H9 (cell line): ENCODE data around the gene SLC35F3. TPM values are rescaled to one million over a fixed set of nuclear protein-coding genes. Genes with fewer than 3 reads are reported as not detected.

Source experiments
- DNase-seq: peaks from one replicate; pipeline ENCODE4 v3.0.0-alpha.2; 2017
- H2AFZ ChIP-seq: one replicate; pipeline ENCODE4 v1.6.1; 2013; ENCODE audit warnings: mild to moderate bottlenecking, low read length, control low read depth, moderate library complexity
- H2AK5ac ChIP-seq: 2 replicates; pipeline ENCODE4 v1.6.1; 2013; ENCODE audit warnings: low read length, control low read depth, mixed read lengths; ENCODE audit not compliant: insufficient read length
- H2BK120ac ChIP-seq: one replicate; pipeline ENCODE4 v1.6.1; 2013; ENCODE audit warnings: low read depth, mild to moderate bottlenecking, low read length, control low read depth, inconsistent platforms; ENCODE audit not compliant: poor library complexity, severe bottlenecking
- H2BK12ac ChIP-seq: 2 replicates; pipeline ENCODE4 v1.6.1; 2013; ENCODE audit warnings: low read length, control low read depth, mixed read lengths, low read depth; ENCODE audit not compliant: insufficient read length
- H2BK15ac ChIP-seq: 2 replicates; pipeline ENCODE4 v1.6.1; 2013; ENCODE audit warnings: low read depth, low read length, control low read depth
- H2BK20ac ChIP-seq: one replicate; pipeline ENCODE4 v1.6.1; 2013; ENCODE audit warnings: low read depth, mild to moderate bottlenecking, low read length, control low read depth, inconsistent platforms; ENCODE audit not compliant: poor library complexity, severe bottlenecking
- H2BK5ac ChIP-seq: 2 replicates; pipeline ENCODE4 v1.6.1; 2013; ENCODE audit warnings: low read length, control low read depth, mixed read lengths; ENCODE audit not compliant: insufficient read length
- H3K14ac ChIP-seq: 2 replicates; pipeline ENCODE4 v1.6.1; 2013; ENCODE audit warnings: low read length, control low read depth; ENCODE audit not compliant: insufficient read depth
- H3K18ac ChIP-seq: 2 replicates; pipeline ENCODE4 v1.6.1; 2013; ENCODE audit warnings: low read depth, mild to moderate bottlenecking, mixed read lengths, low read length, control low read depth; ENCODE audit not compliant: insufficient read length
- H3K23ac ChIP-seq: 2 replicates; pipeline ENCODE4 v1.6.1; 2013; ENCODE audit warnings: low read length, control low read depth, mixed read lengths, low read depth; ENCODE audit not compliant: insufficient read length
- H3K23me2 ChIP-seq: 2 replicates; pipeline ENCODE4 v1.6.1; 2013; ENCODE audit warnings: low read depth, mild to moderate bottlenecking, mixed read lengths, low read length, control low read depth; ENCODE audit not compliant: insufficient read length, poor library complexity, severe bottlenecking
- H3K27ac ChIP-seq: 2 replicates; pipeline ENCODE4 v1.5.1; 2013; ENCODE audit warnings: low read length, control low read depth, mixed read lengths, low read depth; ENCODE audit not compliant: insufficient read length
- H3K27me3 ChIP-seq: 2 replicates; pipeline ENCODE4 v1.6.1; 2013; ENCODE audit warnings: low read length, control low read depth, inconsistent platforms; ENCODE audit not compliant: insufficient read depth
- H3K4ac ChIP-seq: 2 replicates; pipeline ENCODE4 v1.6.1; 2013; ENCODE audit warnings: low read depth, mild to moderate bottlenecking, control low read depth, inconsistent platforms, low read length, moderate library complexity
- H3K4me1 ChIP-seq: 2 replicates; pipeline ENCODE4 v1.6.1; 2013; ENCODE audit warnings: low read length, control low read depth, inconsistent platforms; ENCODE audit not compliant: insufficient read depth
- H3K4me2 ChIP-seq: 2 replicates; pipeline ENCODE4 v1.6.1; 2013; ENCODE audit warnings: low read length, control low read depth, mixed read lengths; ENCODE audit not compliant: insufficient read length, insufficient read depth
- H3K56ac ChIP-seq: 2 replicates; pipeline ENCODE4 v1.6.1; 2013; ENCODE audit warnings: low read depth, mild to moderate bottlenecking, mixed read lengths, low read length, control low read depth; ENCODE audit not compliant: insufficient read length
- H3K79me1 ChIP-seq: 2 replicates; pipeline ENCODE4 v1.6.1; 2013; ENCODE audit warnings: low read depth, mild to moderate bottlenecking, moderate library complexity, low read length, control low read depth, inconsistent platforms; ENCODE audit not compliant: insufficient read depth, poor library complexity, severe bottlenecking
- H3K79me2 ChIP-seq: 2 replicates; pipeline ENCODE4 v1.6.1; 2013; ENCODE audit warnings: low read length, control low read depth, inconsistent platforms; ENCODE audit not compliant: insufficient read depth
- H3K9ac ChIP-seq: 2 replicates; pipeline ENCODE4 v1.6.1; 2013; ENCODE audit warnings: low read length, control low read depth, mixed read lengths; ENCODE audit not compliant: insufficient read length; ENCODE audit errors: extremely low read depth
- H3K9me3 ChIP-seq: one replicate; pipeline ENCODE4 v1.6.1; 2013; ENCODE audit warnings: low read depth, low read length, inconsistent platforms; ENCODE audit not compliant: control insufficient read depth
- H3T11ph ChIP-seq: one replicate; pipeline ENCODE4 v1.6.1; 2013; ENCODE audit warnings: mild to moderate bottlenecking, low read length, control low read depth, inconsistent platforms
- H4K20me1 ChIP-seq: one replicate; pipeline ENCODE4 v1.6.1; 2013; ENCODE audit not compliant: control insufficient read depth, insufficient read length, insufficient read depth
- H4K5ac ChIP-seq: 2 replicates; pipeline ENCODE4 v1.6.1; 2013; ENCODE audit warnings: low read depth, mild to moderate bottlenecking, mixed read lengths, low read length, control low read depth; ENCODE audit not compliant: insufficient read length
- H4K8ac ChIP-seq: replicated peaks from 2 replicates; pipeline ENCODE4 v1.6.1; 2013; ENCODE audit warnings: low read length, control low read depth, mixed read lengths, low read depth; ENCODE audit not compliant: insufficient read length
- H4K91ac ChIP-seq: 2 replicates; pipeline ENCODE4 v1.6.1; 2013; ENCODE audit warnings: low read depth, mild to moderate bottlenecking, moderate library complexity, mixed read lengths, low read length, control low read depth; ENCODE audit not compliant: insufficient read length
- H3K27ac Mint-ChIP-seq, 3 experiments: 2 replicates in 2 of 3; 3 replicates in 1 of 3; pipeline ENCODE4 v1.8.0; 2020 to 2021; ENCODE audit warnings: mixed read lengths in 3 of 3, mild to moderate bottlenecking in 1 of 3, moderate library complexity in 1 of 3
- H3K27me3 Mint-ChIP-seq: 2 replicates; pipeline ENCODE4 v1.8.0; 2021; ENCODE audit warnings: low read depth, mild to moderate bottlenecking, moderate library complexity, mixed read lengths
- H3K36me3 Mint-ChIP-seq, 3 experiments: 2 replicates in 2 of 3; 3 replicates in 1 of 3; pipeline ENCODE4 v1.8.0; 2020 to 2021; ENCODE audit warnings: low read depth in 3 of 3, mixed read lengths in 3 of 3; ENCODE audit not compliant: insufficient read depth in 1 of 3
- H3K4me1 Mint-ChIP-seq, 2 experiments: 2 replicates each; pipeline ENCODE4 v1.8.0; 2020; ENCODE audit warnings: mixed read lengths in 2 of 2
- H3K4me3 Mint-ChIP-seq, 2 experiments: 2 replicates in 1 of 2; 3 replicates in 1 of 2; pipeline ENCODE4 v1.8.0; 2020 to 2021; ENCODE audit warnings: mild to moderate bottlenecking in 2 of 2, mixed read lengths in 2 of 2, moderate library complexity in 1 of 2
- H3K9me3 Mint-ChIP-seq, 2 experiments: 2 replicates in 1 of 2; 3 replicates in 1 of 2; pipeline ENCODE4 v1.8.0; 2020; ENCODE audit warnings: mild to moderate bottlenecking in 2 of 2, mixed read lengths in 2 of 2, moderate library complexity in 1 of 2
- WGBS: extraction: QIAGEN DNeasy Blood & Tissue Kit; methylation state at CpG from one replicate; pipeline ENCODE4 v1.1.7; 2013; ENCODE audit warnings: missing lambda C conversion rate, low lambda C conversion rate, mixed read lengths; ENCODE audit not compliant: insufficient read length; ENCODE audit errors: extremely low coverage; 5-methylcytosine and 5-hydroxymethylcytosine counted together
- total RNA-seq: library from RNA; stranded (reverse); gene quantifications from 2 replicates; pipeline ENCODE4 v1.2.1, GENCODE V29; 2021
- TF ChIP-seq, protein P1 (sequence below): fragments of 200-600 bp; sonication (generic); conservative IDR thresholded peaks from 3 replicates; pipeline ENCODE4 v1.8.0; 2021; ENCODE audit warnings: antibody characterized with exemption, mild to moderate bottlenecking

The SLC35F3 gene
- total RNA-seq, 1 experiment from 2014 or later = 0.81 TPM

DNA sequence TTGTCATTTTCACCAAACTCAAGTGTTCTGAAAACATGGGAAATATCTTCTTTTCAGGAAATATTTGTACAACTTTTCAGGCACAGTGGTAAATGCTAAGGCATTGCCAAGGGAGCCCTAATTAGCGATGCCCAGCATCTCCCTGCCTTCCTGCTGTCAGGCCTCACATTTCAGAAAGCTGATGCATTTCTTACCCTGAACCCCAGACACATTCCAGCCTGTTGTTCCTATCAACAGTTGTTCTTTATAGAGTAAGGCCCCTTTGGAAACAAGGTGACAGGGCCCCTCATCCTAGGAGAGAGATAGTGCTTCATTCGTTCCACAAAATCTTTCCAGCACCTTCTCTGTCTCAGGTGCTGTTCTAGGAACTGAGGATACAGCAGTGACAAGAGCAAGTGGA lies 332.9 kb downstream of the SLC35F3 start:
- H2BK15ac ChIP-seq = no peak overlapping the region
- peak; percentile 4 for DNase-seq
- Mint-ChIP-seq H3K27ac (no peak overlapping the region), H3K36me3 (no peaks in the 10 kb centered on the region), H3K9me3 (no peaks in the 10 kb centered on the region; a peak in 1 of 5 replicates), H3K4me1 (peaks cover 6 to 9% of the 10 kb centered on the region in 2 experiments), H3K4me3 (no peak overlapping the region), H3K27me3 (peaks cover 10% of the 10 kb centered on the region)
- no peaks in the 10 kb centered on the region for H3K9me3 ChIP-seq
- no peak overlapping the region for H3K27ac ChIP-seq
- no peaks in the 10 kb centered on the region for H3K4me1 ChIP-seq
- no peak overlapping the region for H3T11ph ChIP-seq
- no peak overlapping the region for H3K56ac ChIP-seq
- H4K91ac ChIP-seq = no peak overlapping the region
- no peak overlapping the region for H2BK12ac ChIP-seq
- no peak overlapping the region for H3K23ac ChIP-seq
- H3K4me2 ChIP-seq = no peak overlapping the region
- no peak overlapping the region for H2BK20ac ChIP-seq
- no peak overlapping the region for H3K14ac ChIP-seq
- H2AFZ ChIP-seq = no peak overlapping the region
- H3K9ac ChIP-seq = no peak overlapping the region
- no peak overlapping the region for H2BK120ac ChIP-seq
- H2BK5ac ChIP-seq = no peak overlapping the region
- H2AK5ac ChIP-seq = no peak overlapping the region
- TF ChIP-seq, protein P1, sequence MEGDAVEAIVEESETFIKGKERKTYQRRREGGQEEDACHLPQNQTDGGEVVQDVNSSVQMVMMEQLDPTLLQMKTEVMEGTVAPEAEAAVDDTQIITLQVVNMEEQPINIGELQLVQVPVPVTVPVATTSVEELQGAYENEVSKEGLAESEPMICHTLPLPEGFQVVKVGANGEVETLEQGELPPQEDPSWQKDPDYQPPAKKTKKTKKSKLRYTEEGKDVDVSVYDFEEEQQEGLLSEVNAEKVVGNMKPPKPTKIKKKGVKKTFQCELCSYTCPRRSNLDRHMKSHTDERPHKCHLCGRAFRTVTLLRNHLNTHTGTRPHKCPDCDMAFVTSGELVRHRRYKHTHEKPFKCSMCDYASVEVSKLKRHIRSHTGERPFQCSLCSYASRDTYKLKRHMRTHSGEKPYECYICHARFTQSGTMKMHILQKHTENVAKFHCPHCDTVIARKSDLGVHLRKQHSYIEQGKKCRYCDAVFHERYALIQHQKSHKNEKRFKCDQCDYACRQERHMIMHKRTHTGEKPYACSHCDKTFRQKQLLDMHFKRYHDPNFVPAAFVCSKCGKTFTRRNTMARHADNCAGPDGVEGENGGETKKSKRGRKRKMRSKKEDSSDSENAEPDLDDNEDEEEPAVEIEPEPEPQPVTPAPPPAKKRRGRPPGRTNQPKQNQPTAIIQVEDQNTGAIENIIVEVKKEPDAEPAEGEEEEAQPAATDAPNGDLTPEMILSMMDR = no peak
- H3K4ac ChIP-seq = no peak overlapping the region
- H3K23me2 ChIP-seq = no peaks in the 10 kb centered on the region
- H4K20me1 ChIP-seq = no peaks in the 10 kb centered on the region
- no peaks in the 10 kb centered on the region for H3K79me2 ChIP-seq
- no peak overlapping the region for H4K5ac ChIP-seq
- no peak overlapping the region for H4K8ac ChIP-seq
- no peaks in the 10 kb centered on the region for H3K79me1 ChIP-seq
- H3K18ac ChIP-seq = no peak overlapping the region
- no CpG with 5 or more reads among the region's 2 CpGs for WGBS
- H3K27me3 ChIP-seq = no peaks in the 10 kb centered on the region
